Transverse colon (tissue), 3 donors: ENCODE results near the gene AKAP1.

Experiments
- CTCF ChIP-seq, 5 experiments: fragments of 200-600 bp in 3 of 5; fragments of 450-650 bp in 2 of 5; sonication (generic) in 3 of 5; IDR thresholded peaks; 1 replicate in 2 of 5; 2 replicates in 3 of 5; pipeline ENCODE4 v1.5.1; 2016 to 2017; ENCODE audit warnings: antibody characterized with exemption in 5 of 5, inconsistent platforms in 3 of 5, mild to moderate bottlenecking in 2 of 5, moderate library complexity in 1 of 5
- EP300 ChIP-seq: sonication (generic); formaldehyde crosslinking; IDR thresholded peaks from one replicate; pipeline ENCODE4 v1.6.1; 2017; ENCODE audit warnings: antibody characterized with exemption, low read depth
- POLR2A ChIP-seq: fragments of 450-650 bp; IDR thresholded peaks from one replicate; pipeline ENCODE4 v1.6.1; 2016; ENCODE audit warnings: antibody characterized with exemption, mild to moderate bottlenecking, moderate library complexity

- TF ChIP-seq EP300 (no peak), CTCF (IDR thresholded peaks at IDR 0.05) (no peak), POLR2A (no peak)
Observed at GRCh38 chr17:57124053-57124452, 39.0 kb downstream of the AKAP1 start.
